ENCODE results near the gene SDR39U1.

DNA sequence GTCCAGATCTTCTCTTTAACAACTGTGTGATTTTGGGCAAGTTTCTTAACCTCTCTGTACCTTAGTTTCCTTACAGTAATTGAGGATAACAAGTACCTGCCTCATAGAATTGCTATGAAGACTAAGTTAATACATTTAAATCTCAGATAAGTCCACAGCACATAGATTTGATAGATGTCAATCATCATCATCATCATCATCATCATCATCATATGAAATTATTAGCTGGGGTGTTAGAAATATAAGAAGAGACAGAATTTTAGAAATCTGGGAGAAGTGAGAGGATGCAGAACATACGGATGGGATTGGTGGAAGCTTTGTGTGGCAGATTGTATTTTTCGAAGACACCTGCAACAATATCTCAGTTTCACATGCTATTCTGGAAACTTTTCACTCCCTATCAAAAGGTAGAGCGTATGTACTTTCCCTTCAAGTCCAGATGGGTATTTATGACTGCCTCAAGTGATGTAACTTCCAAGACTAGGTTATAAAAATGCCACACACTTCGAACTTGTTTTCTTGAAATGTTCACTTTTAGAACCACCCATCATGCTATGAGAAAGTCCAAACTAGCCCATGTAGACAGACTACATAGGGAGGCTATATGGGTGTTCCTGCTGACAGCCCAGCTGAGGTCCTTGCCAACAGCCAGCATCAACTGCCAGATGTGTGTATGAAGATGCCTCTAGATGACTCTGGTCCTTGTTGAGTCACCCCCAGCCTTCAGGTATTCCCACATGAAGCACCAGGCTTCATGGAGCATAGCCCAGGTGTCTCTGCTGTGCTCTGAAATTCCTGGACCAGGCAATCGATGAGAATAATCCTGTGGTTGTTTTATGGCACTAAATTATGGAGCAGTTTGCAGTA, 20.7 kb upstream of the SDR39U1 start:
- TF ChIP-seq, protein P1, sequence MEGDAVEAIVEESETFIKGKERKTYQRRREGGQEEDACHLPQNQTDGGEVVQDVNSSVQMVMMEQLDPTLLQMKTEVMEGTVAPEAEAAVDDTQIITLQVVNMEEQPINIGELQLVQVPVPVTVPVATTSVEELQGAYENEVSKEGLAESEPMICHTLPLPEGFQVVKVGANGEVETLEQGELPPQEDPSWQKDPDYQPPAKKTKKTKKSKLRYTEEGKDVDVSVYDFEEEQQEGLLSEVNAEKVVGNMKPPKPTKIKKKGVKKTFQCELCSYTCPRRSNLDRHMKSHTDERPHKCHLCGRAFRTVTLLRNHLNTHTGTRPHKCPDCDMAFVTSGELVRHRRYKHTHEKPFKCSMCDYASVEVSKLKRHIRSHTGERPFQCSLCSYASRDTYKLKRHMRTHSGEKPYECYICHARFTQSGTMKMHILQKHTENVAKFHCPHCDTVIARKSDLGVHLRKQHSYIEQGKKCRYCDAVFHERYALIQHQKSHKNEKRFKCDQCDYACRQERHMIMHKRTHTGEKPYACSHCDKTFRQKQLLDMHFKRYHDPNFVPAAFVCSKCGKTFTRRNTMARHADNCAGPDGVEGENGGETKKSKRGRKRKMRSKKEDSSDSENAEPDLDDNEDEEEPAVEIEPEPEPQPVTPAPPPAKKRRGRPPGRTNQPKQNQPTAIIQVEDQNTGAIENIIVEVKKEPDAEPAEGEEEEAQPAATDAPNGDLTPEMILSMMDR (IDR thresholded peaks at IDR 0.05; ENCODE audit: low read depth, low read length): no peak
- no peak for TF ChIP-seq EZH2phosphoT487 (IDR thresholded peaks at IDR 0.05; ENCODE audit: low read depth)
